COR-L47 (cell line): ENCODE measurements around the gene OR8J3.
"Not testable (repeated sequence)": the region's sequence is repeated elsewhere in the genome, so short reads cannot be mapped to it uniquely, and the experiment has no call there.

Experiments
- DNase-seq: peaks from one replicate; lab custom pipeline; 2025; lab: John Stamatoyannopoulos, UW

Gene OR8J3, protein sequence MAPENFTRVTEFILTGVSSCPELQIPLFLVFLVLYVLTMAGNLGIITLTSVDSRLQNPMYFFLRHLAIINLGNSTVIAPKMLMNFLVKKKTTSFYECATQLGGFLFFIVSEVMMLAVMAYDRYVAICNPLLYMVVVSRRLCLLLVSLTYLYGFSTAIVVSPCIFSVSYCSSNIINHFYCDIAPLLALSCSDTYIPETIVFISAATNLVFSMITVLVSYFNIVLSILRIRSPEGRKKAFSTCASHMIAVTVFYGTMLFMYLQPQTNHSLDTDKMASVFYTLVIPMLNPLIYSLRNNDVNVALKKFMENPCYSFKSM

GRCh38 chr11:56140151-56140661 is at the start of gene OR8J3:
Gene OR8J3, minus strand, starts transcription at chr11:56140201. Its CDS starts 2,483 bp downstream, at chr11:56137718.
- DNase-seq = no peak

DNA sequence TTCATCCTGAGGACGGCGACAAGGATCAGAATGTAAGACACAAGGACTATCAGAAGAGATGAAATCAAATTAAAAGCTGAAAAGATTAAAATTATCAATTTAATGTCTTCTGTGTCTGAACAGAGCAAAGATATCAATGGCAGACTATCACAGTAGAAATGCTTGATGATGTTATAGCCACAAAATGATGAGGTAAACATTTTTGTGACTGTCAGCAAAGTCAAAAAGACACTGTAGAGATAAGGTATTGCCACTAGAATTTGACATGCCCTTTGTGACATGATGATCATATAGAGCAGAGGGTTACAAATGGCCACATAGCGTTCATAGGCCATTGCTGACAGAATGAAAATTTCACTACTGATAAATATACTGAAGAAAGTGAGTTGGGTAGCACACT is 48.6 kb upstream of the OR8J3 start:
- no peak for DNase-seq

- no peak for DNase-seq
Observed at GRCh38 chr11:56183459-56183858, 43.5 kb upstream of the OR8J3 start.

- DNase-seq = no peak
Observed at GRCh38 chr11:56176318-56176717, 36.3 kb upstream of the OR8J3 start, which contains the start of gene OR5J2. Gene OR5J2, plus strand, starts transcription at chr11:56176618. Its CDS starts 0 bp downstream, at chr11:56176618.

- no peak for DNase-seq
Observed at GRCh38 chr11:56172256-56172830, 32.3 kb upstream of the OR8J3 start.

DNA sequence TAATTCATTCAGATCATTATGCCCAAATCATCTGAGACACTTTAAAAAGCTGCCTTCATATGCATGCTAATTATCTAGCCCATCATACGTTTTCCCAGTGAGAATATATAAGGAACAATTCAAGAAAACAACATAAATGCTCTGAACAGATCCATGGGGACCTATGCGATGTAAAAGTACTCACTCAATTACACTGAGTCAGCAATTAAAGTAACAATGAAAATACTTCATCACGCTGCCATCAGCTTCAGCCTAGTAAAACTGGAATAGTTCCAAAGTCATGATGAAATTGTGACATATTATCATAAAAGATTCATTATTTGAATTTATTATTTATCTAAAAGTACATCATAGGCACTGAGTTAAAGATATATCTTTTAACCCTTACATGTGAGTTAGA is 23.8 kb upstream of the OR8J3 start:
- DNase-seq = no peak

DNA sequence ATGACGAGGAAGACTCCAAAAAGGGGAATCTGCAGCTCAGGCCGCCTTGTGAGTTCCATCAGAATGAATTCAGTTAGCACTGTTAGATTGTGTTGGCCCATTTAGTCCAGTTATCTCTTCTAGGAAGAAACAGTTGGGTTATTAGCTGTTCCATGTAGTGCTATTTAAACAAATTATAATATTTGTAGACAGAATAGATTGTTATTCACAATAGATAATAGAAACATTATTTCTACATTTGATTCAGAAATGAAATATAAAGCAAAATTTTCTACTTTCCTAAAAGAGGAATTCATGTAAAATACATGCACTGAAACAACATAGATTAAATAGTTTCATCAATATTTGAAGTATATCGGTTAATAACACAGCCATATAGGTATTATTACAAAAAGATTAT is 20.2 kb upstream of the OR8J3 start, which contains the start of gene OR8K5:
Gene OR8K5 (minus strand): TSS at position 101 of the 400 bp plus-strand sequence. CDS start 0 bp downstream, at position 101.
- no peak for DNase-seq

GRCh38 chr11:56152333-56152732 is 12.3 kb upstream of the OR8J3 start:
- DNase-seq = no peak

GRCh38 chr11:56151376-56151775 is 11.4 kb upstream of the OR8J3 start:
- DNase-seq = no peak

DNA sequence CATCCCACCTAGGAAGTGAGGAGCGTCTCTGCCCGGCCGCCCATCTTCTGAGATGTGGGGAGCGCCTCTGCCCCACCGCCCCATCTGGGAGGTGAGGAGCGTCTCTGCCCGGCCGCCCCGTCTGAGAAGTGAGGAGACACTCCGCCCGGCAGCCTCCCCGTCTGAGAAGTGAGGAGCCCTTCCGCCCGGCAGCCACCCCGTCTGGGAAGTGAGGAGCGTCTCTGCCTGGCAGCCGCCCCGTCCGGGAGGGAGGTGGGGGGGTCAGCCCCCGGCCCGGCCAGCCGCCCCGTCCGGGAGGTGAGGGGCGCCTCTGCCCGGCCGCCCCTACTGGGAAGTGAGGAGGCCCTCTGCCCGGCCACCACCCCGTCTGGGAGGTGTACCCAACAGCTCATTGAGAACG is 3.7 kb upstream of the OR8J3 start:
- DNase-seq = not testable (repeated sequence)

- DNase-seq = no peak
Observed at GRCh38 chr11:56122073-56122472, 17.9 kb downstream of the OR8J3 start, which contains the start of gene OR8H3. Gene OR8H3, plus strand, starts transcription at chr11:56122373. Its CDS starts 0 bp downstream, at chr11:56122373.

DNA sequence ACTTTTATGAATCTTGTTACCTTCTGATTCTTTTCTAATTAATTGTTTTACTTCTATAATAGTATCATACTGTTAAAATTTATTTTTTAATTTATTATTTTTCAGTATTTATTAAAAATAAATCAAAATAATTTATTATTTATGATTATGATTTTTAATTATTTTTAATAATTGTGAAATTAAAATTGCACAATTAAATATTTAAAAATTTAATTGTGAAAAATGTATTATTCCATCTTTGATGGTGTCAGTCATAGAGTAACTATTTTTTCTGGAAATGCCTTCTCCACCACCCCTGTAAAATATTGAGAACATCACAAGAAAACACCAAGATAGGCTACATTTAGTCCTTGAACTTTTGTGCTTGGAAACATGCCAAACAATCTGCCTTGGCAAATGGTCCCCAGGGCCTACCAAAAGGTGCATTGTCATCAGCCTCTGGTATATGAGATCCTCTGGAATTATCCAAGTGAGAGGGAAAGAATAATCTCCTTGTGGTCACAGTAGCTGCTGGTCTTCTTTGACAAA is 36.7 kb downstream of the OR8J3 start, which contains the start of gene OR8H2:
Gene OR8H2 (plus strand): TSS at position 478 of the 528 bp plus-strand sequence. CDS start 1,356 bp downstream, outside the sequence.
- DNase-seq = no peak

DNA sequence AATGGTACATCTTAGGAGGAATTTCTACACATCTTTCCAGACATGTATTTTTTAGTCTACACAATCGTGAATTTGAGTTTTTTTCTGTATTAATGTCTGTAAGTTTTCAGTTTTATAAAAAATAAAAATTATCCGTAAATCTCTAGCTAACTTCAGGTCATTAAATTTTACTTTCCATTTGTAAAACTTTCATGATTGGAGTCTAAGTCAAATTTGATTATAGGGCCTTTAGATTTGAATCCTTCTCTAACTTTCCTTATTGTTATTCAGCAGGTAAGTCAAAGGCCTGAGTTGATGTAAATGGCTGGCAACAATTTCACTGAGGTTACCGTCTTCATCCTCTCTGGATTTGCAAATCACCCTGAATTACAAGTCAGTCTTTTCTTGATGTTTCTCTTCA is 47.0 kb downstream of the OR8J3 start, which contains the start of gene OR8I2:
Gene OR8I2 (plus strand): TSS at position 301 of the 400 bp plus-strand sequence. CDS start 0 bp downstream, at position 301.
- DNase-seq = no peak

DNA sequence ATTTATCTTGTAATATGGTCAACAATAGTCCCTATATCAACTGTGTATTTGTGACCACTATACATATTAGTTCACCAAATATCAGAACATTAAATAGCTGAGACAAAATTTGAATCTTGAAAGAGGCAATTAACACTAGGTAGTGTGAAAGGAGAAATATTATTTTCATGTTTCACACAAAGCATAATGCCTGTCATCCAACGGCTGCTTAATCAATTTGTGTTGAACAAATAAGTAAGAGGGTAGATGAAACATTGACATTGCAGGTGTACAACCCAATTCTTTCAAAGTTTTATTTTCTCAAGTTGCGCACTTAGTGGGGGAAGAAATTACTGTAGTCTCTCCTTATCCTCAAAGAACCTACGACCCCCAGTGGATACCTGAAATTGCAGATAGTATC is 50.3 kb downstream of the OR8J3 start:
- no peak for DNase-seq
